WERI-Rb-1 (cell line): Measurements from ENCODE around the gene NPW.

Experiments
- DNase-seq: peaks from one replicate; pipeline ENCODE4 v3.0.0-alpha.2; 2020
- H3K27ac ChIP-seq: fragments of 250-450 bp; sonication (Bioruptor Pico); 2 replicates; pipeline ENCODE4 v1.5.1; 2020; ENCODE audit warnings: mild to moderate bottlenecking, moderate library complexity
- H3K27me3 ChIP-seq: fragments of 250-450 bp; sonication (Bioruptor Pico); 2 replicates; pipeline ENCODE4 v1.5.1; 2021; ENCODE audit warnings: mild to moderate bottlenecking, low read depth, moderate library complexity; ENCODE audit not compliant: insufficient read depth, severe bottlenecking
- H3K36me3 ChIP-seq: fragments of 250-450 bp; sonication (Bioruptor Pico); 2 replicates; pipeline ENCODE4 v1.5.1; 2020; ENCODE audit warnings: mild to moderate bottlenecking, moderate library complexity
- H3K4me3 ChIP-seq: 2 replicates; pipeline ENCODE4 v1.5.1; 2011; ENCODE audit warnings: low read depth, mild to moderate bottlenecking, control low read depth, low read length
- H3K9me3 ChIP-seq: fragments of 250-450 bp; sonication (Bioruptor Pico); 2 replicates; pipeline ENCODE4 v1.5.1; 2021; ENCODE audit warnings: mild to moderate bottlenecking, moderate library complexity; ENCODE audit not compliant: severe bottlenecking
- CTCF ChIP-seq: IDR thresholded peaks from 2 replicates; pipeline ENCODE4 v1.5.1; 2011; ENCODE audit warnings: low read depth, mild to moderate bottlenecking, control low read depth, inconsistent platforms, low read length

NPW gene

DNA sequence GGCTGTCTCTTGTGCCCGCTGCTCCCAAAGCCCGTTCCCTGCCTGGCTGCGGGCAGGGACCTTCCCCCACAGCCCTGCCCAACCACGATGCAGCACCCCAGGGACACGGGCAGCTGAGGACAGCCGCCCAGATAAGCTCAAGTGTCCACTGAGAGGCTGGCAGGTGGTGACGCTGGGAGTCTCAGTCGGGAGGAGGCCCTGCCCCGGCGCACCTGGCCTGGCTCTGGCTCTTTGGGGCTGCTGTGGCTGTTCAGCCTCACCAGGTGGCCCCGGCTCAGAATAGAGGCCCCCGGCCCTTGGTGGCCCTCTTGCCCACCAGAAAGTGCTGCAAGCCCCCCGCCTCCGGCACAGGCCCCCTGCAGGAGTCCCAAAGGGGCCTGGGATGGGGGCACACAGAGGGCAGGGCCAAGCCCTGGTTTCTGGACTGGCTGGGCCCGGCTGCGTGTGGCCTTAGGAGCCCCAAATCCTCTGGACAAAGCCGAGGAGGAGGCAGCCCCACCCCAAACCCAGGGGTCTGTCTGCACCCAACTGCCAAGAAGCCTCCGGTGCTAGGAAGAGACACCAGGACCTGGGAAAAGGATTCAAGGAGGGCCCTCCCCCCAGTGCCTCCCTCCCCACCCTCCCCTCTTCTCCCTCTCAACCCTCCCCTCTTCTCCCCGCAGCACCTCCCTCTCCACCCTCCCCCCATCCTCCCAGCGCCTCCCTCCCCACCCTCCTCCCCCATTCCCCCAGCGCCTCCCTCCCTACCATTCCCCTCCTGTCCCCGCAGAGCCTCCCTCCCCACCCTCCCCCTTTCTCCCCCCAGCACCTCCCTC is 22.8 kb downstream of the NPW start:
- peak overlapping the region; percentile 38 for H3K4me3 ChIP-seq
- peak overlapping the region; percentile 97 for H3K27ac ChIP-seq
- peak; percentile 94 for DNase-seq

DNA sequence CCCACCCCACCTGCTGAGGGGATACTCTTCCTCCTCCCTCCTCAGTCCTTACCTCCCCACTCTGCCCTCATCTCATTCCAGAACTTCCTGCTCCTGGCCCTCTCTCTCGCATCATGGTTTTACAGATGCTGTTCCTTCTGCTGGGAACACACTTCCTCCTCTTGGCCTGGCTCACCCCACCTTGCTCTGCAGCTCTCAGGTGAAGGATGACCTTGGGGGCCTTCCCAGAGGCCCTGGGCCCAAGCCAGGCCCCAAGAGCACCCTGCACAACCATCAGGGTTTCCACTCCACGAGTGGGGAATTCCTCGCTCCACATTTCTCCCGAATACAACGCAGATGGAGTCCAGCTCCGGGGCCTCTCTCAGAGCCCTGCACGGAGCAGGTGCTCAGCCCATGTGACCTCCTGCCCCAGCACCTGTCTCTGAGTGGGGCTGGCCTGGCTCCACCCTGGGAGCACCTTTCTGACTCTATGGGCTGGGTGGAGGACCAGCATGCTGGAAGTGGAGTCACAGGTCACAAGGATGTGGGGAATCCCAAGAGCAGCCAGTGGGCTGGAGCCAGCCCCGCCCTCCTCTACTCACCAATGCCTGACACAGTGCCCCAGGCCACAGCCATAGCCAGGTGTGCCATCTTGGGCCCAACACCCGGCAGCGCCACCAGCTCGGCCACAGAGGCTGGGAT is 23.5 kb downstream of the NPW start:
- Histone ChIP-seq H3K27ac (peak overlapping the region; percentile 82), H3K4me3 (no peak overlapping the region), H3K9me3 (no peaks in the 10 kb centered on the region), H3K27me3 (no peaks in the 10 kb centered on the region), H3K36me3 (peaks cover 20% of the 10 kb centered on the region)
- no peak for DNase-seq
- no peak for TF ChIP-seq CTCF

More for the DNA sequence above, 22.8 kb downstream of the NPW start:
- TF ChIP-seq CTCF: no peak
- Histone ChIP-seq H3K9me3 (no peaks in the 10 kb centered on the region), H3K36me3 (peaks cover 26% of the 10 kb centered on the region), H3K27me3 (no peaks in the 10 kb centered on the region)

GRCh38 chr16:2043667-2044451 is 24.3 kb downstream of the NPW start:
- Histone ChIP-seq H3K36me3 (peaks cover 18% of the 10 kb centered on the region), H3K9me3 (no peaks in the 10 kb centered on the region), H3K4me3 (no peak overlapping the region), H3K27me3 (no peaks in the 10 kb centered on the region), H3K27ac (peak overlapping the region; percentile 82)
- no peak for TF ChIP-seq CTCF
- DNase-seq: no peak

DNA sequence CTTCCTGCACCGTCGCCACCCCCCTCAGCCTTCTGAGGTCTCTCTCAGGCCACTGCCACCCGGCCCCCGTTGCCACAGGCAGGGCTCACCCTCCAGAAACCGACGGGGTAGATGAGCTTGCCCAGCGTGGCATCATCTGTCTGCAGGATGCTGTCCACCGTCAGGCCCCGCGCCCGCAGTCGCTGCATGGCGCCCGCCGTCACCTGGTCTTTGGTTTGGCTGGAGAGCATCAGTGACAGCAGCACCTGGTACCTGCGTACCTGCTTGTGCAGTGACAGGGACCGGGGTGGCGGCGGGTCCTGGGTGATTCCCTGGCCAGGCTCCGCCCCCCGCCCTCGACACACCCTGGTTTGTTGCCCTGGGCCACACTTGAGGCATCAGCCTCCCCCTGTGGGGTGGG is 25.0 kb downstream of the NPW start:
- DNase-seq: no peak

More for the DNA sequence above, 25.0 kb downstream of the NPW start:
- Histone ChIP-seq H3K27ac (no peak overlapping the region), H3K36me3 (peaks cover 14% of the 10 kb centered on the region), H3K27me3 (no peaks in the 10 kb centered on the region), H3K4me3 (no peak overlapping the region), H3K9me3 (no peaks in the 10 kb centered on the region)
- TF ChIP-seq CTCF: no peak
